Sigmoid colon (tissue), 4 donors: ENCODE data around the gene LIMS1.

ENCODE experiments used
- POLR2A ChIP-seq, 2 donors: fragments of 450-650 bp; IDR thresholded peaks; one replicate each; pipeline ENCODE4 v1.6.1; 2016; ENCODE audit warnings: antibody characterized with exemption in 2 of 2, mild to moderate bottlenecking in 2 of 2, moderate library complexity in 2 of 2
- POLR2AphosphoS5 ChIP-seq, 4 donors: sonication (generic); formaldehyde crosslinking; IDR thresholded peaks; one replicate each; pipeline ENCODE4 v1.6.1; 2017; ENCODE audit warnings: antibody characterized with exemption in 4 of 4
- TF ChIP-seq, protein P1 (sequence below), 4 experiments: fragments of 450-650 bp in 3 of 4; fragments of 200-600 bp in 1 of 4; IDR thresholded peaks; one replicate each; pipeline ENCODE4 v1.5.1; 2016 to 2019; ENCODE audit warnings: antibody characterized with exemption in 4 of 4, mild to moderate bottlenecking in 3 of 4, moderate library complexity in 2 of 4

GRCh38 chr2:108585436-108585835 is 51.2 kb downstream of the LIMS1 start:
- TF ChIP-seq, protein P1, sequence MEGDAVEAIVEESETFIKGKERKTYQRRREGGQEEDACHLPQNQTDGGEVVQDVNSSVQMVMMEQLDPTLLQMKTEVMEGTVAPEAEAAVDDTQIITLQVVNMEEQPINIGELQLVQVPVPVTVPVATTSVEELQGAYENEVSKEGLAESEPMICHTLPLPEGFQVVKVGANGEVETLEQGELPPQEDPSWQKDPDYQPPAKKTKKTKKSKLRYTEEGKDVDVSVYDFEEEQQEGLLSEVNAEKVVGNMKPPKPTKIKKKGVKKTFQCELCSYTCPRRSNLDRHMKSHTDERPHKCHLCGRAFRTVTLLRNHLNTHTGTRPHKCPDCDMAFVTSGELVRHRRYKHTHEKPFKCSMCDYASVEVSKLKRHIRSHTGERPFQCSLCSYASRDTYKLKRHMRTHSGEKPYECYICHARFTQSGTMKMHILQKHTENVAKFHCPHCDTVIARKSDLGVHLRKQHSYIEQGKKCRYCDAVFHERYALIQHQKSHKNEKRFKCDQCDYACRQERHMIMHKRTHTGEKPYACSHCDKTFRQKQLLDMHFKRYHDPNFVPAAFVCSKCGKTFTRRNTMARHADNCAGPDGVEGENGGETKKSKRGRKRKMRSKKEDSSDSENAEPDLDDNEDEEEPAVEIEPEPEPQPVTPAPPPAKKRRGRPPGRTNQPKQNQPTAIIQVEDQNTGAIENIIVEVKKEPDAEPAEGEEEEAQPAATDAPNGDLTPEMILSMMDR (IDR thresholded peaks at IDR 0.05) = no peak
- TF ChIP-seq POLR2A (IDR thresholded peaks at IDR 0.05) (no peak), POLR2AphosphoS5 (IDR thresholded peaks at IDR 0.05) (no peak)
